K562 (cell line): ENCODE measurements around the gene KLF1. TPM values are rescaled to one million over a fixed set of nuclear protein-coding genes. Genes with fewer than 3 reads are reported as not detected.
A peak's percentile ranks its signal among the peaks of the same experiment; 100 is the strongest.

ENCODE experiments used
- ATF4 ChIP-seq: fragments of 450-650 bp; formaldehyde crosslinking; IDR thresholded peaks from 2 replicates; pipeline ENCODE4 v1.4.0; 2022; ENCODE audit warnings: mild to moderate bottlenecking, moderate library complexity
- CHD1 ChIP-seq: fragments of 200-600 bp; sonication (generic); IDR thresholded peaks from one replicate; pipeline ENCODE4 v1.6.1; 2012; ENCODE audit warnings: mild to moderate bottlenecking, moderate library complexity, low read length, inconsistent platforms
- FOXM1 ChIP-seq, 2 experiments: fragments of 450-650 bp in 1 of 2; sonication (generic) in 1 of 2; formaldehyde crosslinking in 1 of 2; IDR thresholded peaks; 2 replicates each; pipeline versions ENCODE4 v1.6.1 to v1.9.0; 2017 to 2022; ENCODE audit warnings: low read depth in 2 of 2, mild to moderate bottlenecking in 2 of 2, missing genetic modification reagents in 1 of 2, moderate library complexity in 1 of 2
- GMEB1 ChIP-seq: fragments of 250-450 bp; sonication (Bioruptor Pico); IDR thresholded peaks from 2 replicates; pipeline ENCODE4 v1.4.0; 2020; ENCODE audit warnings: mild to moderate bottlenecking
- KAT7 ChIP-seq: sonication (generic); formaldehyde crosslinking; IDR thresholded peaks from 2 replicates; pipeline ENCODE4 v1.8.0; 2022; ENCODE audit warnings: missing genetic modification reagents, mild to moderate bottlenecking, borderline replicate concordance
- KLF13 ChIP-seq: fragments of 450-650 bp; IDR thresholded peaks from 2 replicates; pipeline ENCODE4 v1.6.1; 2016; ENCODE audit warnings: missing genetic modification characterization, low read depth, mild to moderate bottlenecking, missing compliant biosample characterization, moderate library complexity, borderline replicate concordance
- MYBL2 ChIP-seq, 2 experiments: fragments of 450-650 bp in 1 of 2; sonication (generic) in 1 of 2; formaldehyde crosslinking in 1 of 2; IDR thresholded peaks; 2 replicates each; pipeline versions ENCODE4 v1.6.1 to v1.8.1; 2017 to 2022; ENCODE audit warnings: borderline replicate concordance in 1 of 2, inconsistent platforms in 1 of 2, low read depth in 1 of 2, mild to moderate bottlenecking in 1 of 2, missing genetic modification reagents in 1 of 2, moderate library complexity in 1 of 2
- NFXL1 ChIP-seq: fragments of 450-650 bp; formaldehyde crosslinking; IDR thresholded peaks from 2 replicates; pipeline ENCODE4 v1.4.0; 2021; ENCODE audit warnings: mild to moderate bottlenecking
- NR2C1 ChIP-seq, 2 experiments: fragments of 450-650 bp; IDR thresholded peaks; 2 replicates each; pipeline ENCODE4 v1.6.1; 2017; ENCODE audit warnings: mild to moderate bottlenecking in 2 of 2, antibody characterized with exemption in 1 of 2, inconsistent platforms in 1 of 2, missing compliant biosample characterization in 1 of 2, missing genetic modification characterization in 1 of 2
- PCBP2 ChIP-seq: fragments of 200-400 bp; formaldehyde crosslinking; IDR thresholded peaks from 2 replicates; pipeline ENCODE4 v1.6.1; 2018; ENCODE audit warnings: low read length, low read depth, mild to moderate bottlenecking, moderate library complexity; ENCODE audit not compliant: poor library complexity, severe bottlenecking
- RBM22 ChIP-seq: fragments of 200-400 bp; formaldehyde crosslinking; IDR thresholded peaks from 2 replicates; pipeline ENCODE4 v1.6.1; 2018; ENCODE audit warnings: low read length, low read depth; ENCODE audit not compliant: poor library complexity, severe bottlenecking
- SREBF2 ChIP-seq: sonication (generic); formaldehyde crosslinking; IDR thresholded peaks from 2 replicates; pipeline ENCODE4 v1.4.0; 2020; ENCODE audit warnings: mild to moderate bottlenecking, missing genetic modification reagents
- ZC3H4 ChIP-seq: sonication (generic); formaldehyde crosslinking; IDR thresholded peaks from 2 replicates; pipeline ENCODE4 v1.9.0; 2021; ENCODE audit warnings: missing genetic modification reagents, borderline replicate concordance
- ZNF24 ChIP-seq: fragments of 450-650 bp; IDR thresholded peaks from 2 replicates; pipeline ENCODE4 v1.6.1; 2016
- ZNF766 ChIP-seq: fragments of 200-800 bp; sonication (Bioruptor generic); conservative IDR thresholded peaks from 2 replicates; pipeline ENCODE4 v1.6.1; 2016; ENCODE audit warnings: missing genetic modification characterization, missing compliant biosample characterization
- polyA plus RNA-seq, 8 experiments: library from polyadenylated mRNA; depleted of rRNA in 4 of 8; stranded (reverse) in 5 of 8; unstranded in 3 of 8; fragments of >200 nt; fragmentation: Nextera tagmentation in 2 of 8; fragmentation: Illumina TruSeq in 1 of 8; extraction: Ambion mirVana in 2 of 8; extraction: Trizol in 1 of 8; gene quantifications; 2 replicates each; pipeline versions ENCODE4 v1.2.1 to v1.2.3, GENCODE V29; 2011 to 2014; ENCODE audit warnings: inconsistent platforms in 1 of 8, missing spikeins in 1 of 8
- total RNA-seq, 7 experiments: library from RNA; depleted of rRNA in 6 of 7; stranded (reverse); fragments of >200 nt in 6 of 7; fragmentation: Illumina TruSeq in 2 of 7; extraction: Trizol in 2 of 7; gene quantifications; 2 replicates each; pipeline versions ENCODE4 v1.2.1 to v1.2.3, GENCODE V29; 2011 to 2021; ENCODE audit warnings: low replicate concordance in 1 of 7
- TF ChIP-seq, protein P1 (sequence below): fragments of 450-650 bp; formaldehyde crosslinking; IDR thresholded peaks from 2 replicates; pipeline ENCODE4 v1.4.0; 2020; ENCODE audit warnings: mild to moderate bottlenecking, mixed read lengths
- TF ChIP-seq, protein P2 (sequence below): fragments of 250-450 bp; sonication (Bioruptor Pico); IDR thresholded peaks from 2 replicates; pipeline ENCODE4 v1.4.0; 2020; ENCODE audit warnings: mild to moderate bottlenecking, moderate library complexity

KLF1 gene
- total and polyA plus RNA-seq, 9 of the 15 experiments (the other 6 are each of a cell fraction or from before 2014, with no cell fraction given), result 8.4 to 163 (median 47.3) TPM

- no peak for TF ChIP-seq GMEB1 (CRISPR knock-in tag)
- no peak for TF ChIP-seq FOXM1 (IDR thresholded peaks at IDR 0.05; ENCODE audit: low read depth)
- TF ChIP-seq FOXM1 (CRISPR knock-in tag; IDR thresholded peaks at IDR 0.05; ENCODE audit: low read depth), result no peak
- TF ChIP-seq, protein P1, sequence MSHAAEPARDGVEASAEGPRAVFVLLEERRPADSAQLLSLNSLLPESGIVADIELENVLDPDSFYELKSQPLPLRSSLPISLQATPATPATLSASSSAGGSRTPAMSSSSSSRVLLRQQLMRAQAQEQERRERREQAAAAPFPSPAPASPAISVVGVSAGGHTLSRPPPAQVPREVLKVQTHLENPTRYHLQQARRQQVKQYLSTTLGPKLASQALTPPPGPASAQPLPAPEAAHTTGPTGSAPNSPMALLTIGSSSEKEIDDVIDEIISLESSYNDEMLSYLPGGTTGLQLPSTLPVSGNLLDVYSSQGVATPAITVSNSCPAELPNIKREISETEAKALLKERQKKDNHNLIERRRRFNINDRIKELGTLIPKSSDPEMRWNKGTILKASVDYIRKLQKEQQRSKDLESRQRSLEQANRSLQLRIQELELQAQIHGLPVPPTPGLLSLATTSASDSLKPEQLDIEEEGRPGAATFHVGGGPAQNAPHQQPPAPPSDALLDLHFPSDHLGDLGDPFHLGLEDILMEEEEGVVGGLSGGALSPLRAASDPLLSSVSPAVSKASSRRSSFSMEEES (CRISPR knock-in tag), result 0 out of 2 replicates have a peak, but pooled peaks have one; percentile 2
- no peak for TF ChIP-seq NR2C1 (IDR thresholded peaks at IDR 0.05)
- peak; percentile 87 for TF ChIP-seq NR2C1 (tag; IDR thresholded peaks at IDR 0.05)
- peak; percentile 75 for TF ChIP-seq ATF4 (CRISPR knock-in tag)
- no peak for TF ChIP-seq KAT7 (CRISPR knock-in tag)
- peak; percentile 68; the same call in 1 of the 2 replicates for TF ChIP-seq NFXL1 (CRISPR knock-in tag)
- TF ChIP-seq CHD1, result no peak
- no peak for TF ChIP-seq RBM22
- TF ChIP-seq MYBL2 (IDR thresholded peaks at IDR 0.05; ENCODE audit: low read depth), result no peak
- no peak for TF ChIP-seq MYBL2 (CRISPR knock-in tag; IDR thresholded peaks at IDR 0.05; ENCODE audit: borderline replicate concordance)
- 0 out of 2 replicates have a peak, but pooled peaks have one; percentile 45 for TF ChIP-seq ZNF766 (CRISPR knock-in tag)
- no peak for TF ChIP-seq SREBF2
- TF ChIP-seq ZNF24, result no peak
- 0 out of 2 replicates have a peak, but pooled peaks have one; percentile 41 for TF ChIP-seq KLF13 (tag)
- no peak for TF ChIP-seq PCBP2
- TF ChIP-seq, protein P2, sequence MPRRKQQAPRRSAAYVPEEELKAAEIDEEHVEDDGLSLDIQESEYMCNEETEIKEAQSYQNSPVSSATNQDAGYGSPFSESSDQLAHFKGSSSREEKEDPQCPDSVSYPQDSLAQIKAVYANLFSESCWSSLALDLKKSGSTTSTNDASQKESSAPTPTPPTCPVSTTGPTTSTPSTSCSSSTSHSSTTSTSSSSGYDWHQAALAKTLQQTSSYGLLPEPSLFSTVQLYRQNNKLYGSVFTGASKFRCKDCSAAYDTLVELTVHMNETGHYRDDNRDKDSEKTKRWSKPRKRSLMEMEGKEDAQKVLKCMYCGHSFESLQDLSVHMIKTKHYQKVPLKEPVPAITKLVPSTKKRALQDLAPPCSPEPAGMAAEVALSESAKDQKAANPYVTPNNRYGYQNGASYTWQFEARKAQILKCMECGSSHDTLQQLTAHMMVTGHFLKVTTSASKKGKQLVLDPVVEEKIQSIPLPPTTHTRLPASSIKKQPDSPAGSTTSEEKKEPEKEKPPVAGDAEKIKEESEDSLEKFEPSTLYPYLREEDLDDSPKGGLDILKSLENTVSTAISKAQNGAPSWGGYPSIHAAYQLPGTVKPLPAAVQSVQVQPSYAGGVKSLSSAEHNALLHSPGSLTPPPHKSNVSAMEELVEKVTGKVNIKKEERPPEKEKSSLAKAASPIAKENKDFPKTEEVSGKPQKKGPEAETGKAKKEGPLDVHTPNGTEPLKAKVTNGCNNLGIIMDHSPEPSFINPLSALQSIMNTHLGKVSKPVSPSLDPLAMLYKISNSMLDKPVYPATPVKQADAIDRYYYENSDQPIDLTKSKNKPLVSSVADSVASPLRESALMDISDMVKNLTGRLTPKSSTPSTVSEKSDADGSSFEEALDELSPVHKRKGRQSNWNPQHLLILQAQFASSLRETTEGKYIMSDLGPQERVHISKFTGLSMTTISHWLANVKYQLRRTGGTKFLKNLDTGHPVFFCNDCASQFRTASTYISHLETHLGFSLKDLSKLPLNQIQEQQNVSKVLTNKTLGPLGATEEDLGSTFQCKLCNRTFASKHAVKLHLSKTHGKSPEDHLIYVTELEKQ (CRISPR knock-in tag), result peak; percentile 82; the same call in 1 of the 2 replicates
- no peak for TF ChIP-seq ZC3H4 (CRISPR knock-in tag)
These were observed 4.4 kb downstream of the KLF1 start (continued) for GRCh38 chr19:12882589-12882988.
